HepG2 (cell line): ENCODE results near the gene MC1R. TPM values are rescaled to one million over a fixed set of nuclear protein-coding genes. Genes with fewer than 3 reads are reported as not detected.

Source experiments
- AKAP8 ChIP-seq: sonication (generic); formaldehyde crosslinking; IDR thresholded peaks from 2 replicates; pipeline ENCODE4 v1.5.1; 2020; ENCODE audit warnings: mild to moderate bottlenecking, missing genetic modification reagents
- ELF1 ChIP-seq: sonication (generic); formaldehyde crosslinking; IDR thresholded peaks from 2 replicates; pipeline ENCODE4 v1.4.0; 2020; ENCODE audit warnings: missing genetic modification reagents
- GRHL1 ChIP-seq: sonication (generic); formaldehyde crosslinking; conservative IDR thresholded peaks from 2 replicates; pipeline ENCODE4 v1.8.0; 2022; ENCODE audit warnings: missing genetic modification reagents
- GTF2F1 ChIP-seq: fragments of 150-350 bp; IDR thresholded peaks from 2 replicates; pipeline ENCODE4 v1.6.1; 2014; ENCODE audit warnings: low read length
- HMGXB3 ChIP-seq: sonication (generic); formaldehyde crosslinking; IDR thresholded peaks from 2 replicates; pipeline ENCODE4 v1.4.0; 2020; ENCODE audit warnings: missing genetic modification reagents, borderline replicate concordance
- PLRG1 ChIP-seq: fragments of 450-650 bp; conservative IDR thresholded peaks from 2 replicates; pipeline ENCODE4 v1.6.1; 2016
- PRPF4 ChIP-seq: fragments of 200-400 bp; formaldehyde crosslinking; IDR thresholded peaks from 2 replicates; pipeline ENCODE4 v1.6.1; 2016; ENCODE audit warnings: low read length, low read depth; ENCODE audit not compliant: poor library complexity, severe bottlenecking
- SALL2 ChIP-seq: sonication (generic); formaldehyde crosslinking; IDR thresholded peaks from 2 replicates; pipeline ENCODE4 v1.8.1; 2023; ENCODE audit warnings: mild to moderate bottlenecking, missing genetic modification reagents, inconsistent platforms
- THRA ChIP-seq: sonication (generic); formaldehyde crosslinking; IDR thresholded peaks from 2 replicates; pipeline ENCODE4 v1.4.0; 2020; ENCODE audit warnings: missing genetic modification reagents, borderline replicate concordance
- TRAFD1 ChIP-seq: sonication (generic); formaldehyde crosslinking; IDR thresholded peaks from 2 replicates; pipeline ENCODE4 v1.5.1; 2020; ENCODE audit warnings: missing genetic modification reagents, mild to moderate bottlenecking, borderline replicate concordance
- YEATS4 ChIP-seq: sonication (generic); formaldehyde crosslinking; IDR thresholded peaks from 2 replicates; pipeline ENCODE4 v1.4.0; 2020; ENCODE audit warnings: missing genetic modification reagents, borderline replicate concordance
- ZBTB37 ChIP-seq: sonication (generic); formaldehyde crosslinking; IDR thresholded peaks from 2 replicates; pipeline ENCODE4 v1.4.0; 2020; ENCODE audit warnings: mild to moderate bottlenecking, missing genetic modification reagents
- ZNF143 ChIP-seq: sonication (generic); formaldehyde crosslinking; IDR thresholded peaks from 2 replicates; pipeline ENCODE4 v1.4.0; 2020; ENCODE audit warnings: missing genetic modification reagents
- ZNF234 ChIP-seq: sonication (generic); formaldehyde crosslinking; conservative IDR thresholded peaks from 2 replicates; pipeline ENCODE4 v1.5.1; 2020; ENCODE audit warnings: mild to moderate bottlenecking, missing genetic modification reagents
- ZNF431 ChIP-seq: sonication (generic); formaldehyde crosslinking; IDR thresholded peaks from 2 replicates; pipeline ENCODE4 v1.9.0; 2022; ENCODE audit warnings: missing genetic modification reagents, low read depth, mild to moderate bottlenecking, borderline replicate concordance
- ZNF530 ChIP-seq: sonication (generic); formaldehyde crosslinking; IDR thresholded peaks from 2 replicates; pipeline ENCODE4 v1.5.0; 2020; ENCODE audit warnings: low read depth, mild to moderate bottlenecking, missing genetic modification reagents
- ZNF746 ChIP-seq: sonication (generic); formaldehyde crosslinking; IDR thresholded peaks from 2 replicates; pipeline ENCODE4 v1.8.0; 2022; ENCODE audit warnings: mild to moderate bottlenecking, missing genetic modification reagents
- ZNF781 ChIP-seq: sonication (generic); formaldehyde crosslinking; IDR thresholded peaks from 2 replicates; pipeline ENCODE4 v1.5.1; 2020; ENCODE audit warnings: borderline replicate concordance, mild to moderate bottlenecking, missing genetic modification reagents; ENCODE audit errors: not compliant biosample characterization
- polyA plus RNA-seq, 8 experiments: library from polyadenylated mRNA; depleted of rRNA in 3 of 8; stranded (reverse) in 7 of 8; unstranded in 1 of 8; fragments of >200 nt; fragmentation: Illumina TruSeq in 4 of 8; extraction: Trizol in 4 of 8; gene quantifications; 2 replicates each; pipeline versions ENCODE4 v1.2.1 to v1.2.3, GENCODE V29; 2011 to 2016; ENCODE audit warnings: low read depth in 4 of 8, missing spikeins in 1 of 8, mixed read lengths in 1 of 8; ENCODE audit not compliant: insufficient read depth in 1 of 8
- total RNA-seq, 5 experiments: library from RNA; depleted of rRNA; stranded (reverse); fragments of >200 nt; fragmentation: Illumina TruSeq; extraction: Trizol; gene quantifications; 2 replicates each; pipeline ENCODE4 v1.2.3, GENCODE V29; 2016; ENCODE audit warnings: low read depth in 1 of 5

MC1R gene
- total and polyA plus RNA-seq, 2 of the 13 experiments (the other 11 are each of a cell fraction or from before 2014, with no cell fraction given): 9.1 to 14.8 TPM

GRCh38 chr16:89922884-89923639 lies 4.4 kb downstream of the MC1R start, which contains the start of gene TUBB3 (continued):
- TF ChIP-seq PRPF4: no peak
- TF ChIP-seq ZBTB37 (CRISPR knock-in tag): no peak
- peak; percentile 69; the same call in 1 of the 2 replicates for TF ChIP-seq AKAP8 (CRISPR knock-in tag)
- TF ChIP-seq SALL2 (CRISPR knock-in tag): peak; percentile 80
- TF ChIP-seq ZNF781 (CRISPR knock-in tag): no peak
- no peak for TF ChIP-seq ZNF143 (CRISPR knock-in tag)
- TF ChIP-seq PLRG1: no peak
- TF ChIP-seq GRHL1 (CRISPR knock-in tag): no peak
- TF ChIP-seq ZNF234: 0 out of 2 replicates have a peak, but pooled peaks have one; percentile 15
- no peak for TF ChIP-seq THRA
- 0 out of 2 replicates have a peak, but pooled peaks have one; percentile 44 for TF ChIP-seq GTF2F1
- TF ChIP-seq TRAFD1 (CRISPR knock-in tag): no peak
- peak; percentile 35; the same call in 1 of the 2 replicates for TF ChIP-seq YEATS4 (CRISPR knock-in tag)
- TF ChIP-seq ZNF530: no peak
- peak; percentile 5; the same call in 1 of the 2 replicates for TF ChIP-seq ZNF746 (CRISPR knock-in tag)
- TF ChIP-seq ZNF431 (CRISPR knock-in tag): peak; percentile 99
- TF ChIP-seq ELF1 (CRISPR knock-in tag): no peak
- TF ChIP-seq HMGXB3 (CRISPR knock-in tag): no peak
